ENCODE results near the gene DCAF12L2.
A peak's percentile ranks its signal among the peaks of the same experiment; 100 is the strongest.

DCAF12L2 gene

DNA sequence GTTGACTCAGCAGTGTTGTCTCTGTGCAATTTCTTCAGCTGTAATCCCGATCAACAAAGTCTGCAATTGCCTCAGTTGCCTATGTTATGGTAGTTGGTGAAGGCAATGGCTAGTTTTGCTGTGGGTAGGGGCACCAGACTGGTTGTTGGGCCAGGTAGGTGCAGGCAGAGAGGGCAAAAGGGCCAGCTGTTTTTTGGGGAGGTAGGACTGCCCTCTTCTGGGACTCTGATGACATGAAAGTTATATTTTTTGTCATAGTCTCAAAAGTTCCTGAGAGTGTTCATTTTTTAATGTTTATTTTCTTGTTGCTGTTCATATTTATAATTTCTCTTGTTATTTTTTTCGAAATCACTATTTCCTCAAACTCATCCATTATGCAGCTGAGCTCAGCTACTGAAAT, 25.1 kb downstream of the DCAF12L2 start:
- no peaks in the 10 kb centered on the region for H3K27me3 ChIP-seq (ENCODE audit: insufficient read depth, low read length)
- no peaks in the 10 kb centered on the region for H3K79me1 ChIP-seq (ENCODE audit: low read length)
- H2BK5ac ChIP-seq (ENCODE audit: low read depth, low read length, poor library complexity), result no peak overlapping the region
- no peaks in the 10 kb centered on the region for H3K4me1 ChIP-seq (ENCODE audit: control insufficient read depth in 1 of 2, insufficient read depth in 2 of 2, low read length in 2 of 2)
- H4K91ac ChIP-seq (ENCODE audit: low read depth, low read length), result no peak overlapping the region
- H3K36me3 ChIP-seq (ENCODE audit: control insufficient read depth in 1 of 2, insufficient read depth in 2 of 2, low read length in 2 of 2), result no peaks in the 10 kb centered on the region
- no peaks in the 10 kb centered on the region for H3K9me3 ChIP-seq (ENCODE audit: insufficient read depth, low read depth, low read length)
- H3K4me2 ChIP-seq (ENCODE audit: low read length), result no peak overlapping the region
- H2BK12ac ChIP-seq (ENCODE audit: low read length), result no peak overlapping the region
- H4K12ac ChIP-seq (ENCODE audit: low read depth, low read length), result no peak overlapping the region
- no peak overlapping the region for H3K4me3 ChIP-seq (ENCODE audit: low read depth, low read length)
- no peak overlapping the region for H3K23ac ChIP-seq (ENCODE audit: low read length)
- no peak overlapping the region for H3K18ac ChIP-seq (ENCODE audit: low read length)
- H2AK5ac ChIP-seq (ENCODE audit: low read length), result no peak overlapping the region
- DNase-seq, result no peak
- WGBS (ENCODE audit: extremely low coverage, insufficient coverage, insufficient read length), result no CpG with 5 or more reads among the region's 2 CpGs
- no peak overlapping the region for H2AFZ ChIP-seq (ENCODE audit: insufficient read depth, low read length, poor library complexity)
- H3K9ac ChIP-seq (ENCODE audit: low read length), result no peak overlapping the region
- H2BK120ac ChIP-seq (ENCODE audit: insufficient read depth, low read length, poor library complexity), result no peak overlapping the region
- no peaks in the 10 kb centered on the region for H3K79me2 ChIP-seq (ENCODE audit: control insufficient read depth, insufficient read depth, low read length, poor library complexity)
- H3K27ac ChIP-seq (ENCODE audit: low read depth, low read length), result no peak overlapping the region
- H3K4ac ChIP-seq (ENCODE audit: low read depth, low read length), result no peak overlapping the region
- no peak overlapping the region for H3K14ac ChIP-seq (ENCODE audit: low read length)
- no peak overlapping the region for H4K8ac ChIP-seq (ENCODE audit: low read depth, low read length)

DNA sequence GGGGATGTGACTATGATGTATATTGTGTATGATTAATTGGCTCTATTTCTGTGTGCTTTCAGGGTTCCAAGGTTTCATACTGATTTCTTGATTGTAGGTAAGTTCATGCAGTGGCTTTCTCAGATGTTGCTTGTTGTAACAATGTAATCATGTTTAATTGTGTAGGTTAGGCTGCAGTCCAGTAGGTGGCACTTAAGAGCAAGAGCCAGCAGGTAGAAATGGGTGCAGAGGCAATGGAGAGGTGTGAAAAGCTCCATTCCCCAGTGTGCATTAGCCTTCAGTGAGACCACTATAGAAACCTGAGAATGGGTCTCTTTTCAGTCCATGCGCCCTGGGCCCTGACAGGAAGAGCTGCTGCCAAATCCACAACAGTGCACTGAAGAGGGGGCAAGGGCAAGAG, 28.2 kb downstream of the DCAF12L2 start:
- Histone ChIP-seq H4K8ac (ENCODE audit: low read depth, low read length) (no peak overlapping the region), H3K4me1 (ENCODE audit: control insufficient read depth in 1 of 2, insufficient read depth in 2 of 2, low read length in 2 of 2) (no peaks in the 10 kb centered on the region), H3K9me3 (ENCODE audit: insufficient read depth, low read depth, low read length) (no peaks in the 10 kb centered on the region), H3K27ac (ENCODE audit: low read depth, low read length) (no peak overlapping the region), H3K4me2 (ENCODE audit: low read length) (no peak overlapping the region), H2AK5ac (ENCODE audit: low read length) (no peak overlapping the region), H2BK12ac (ENCODE audit: low read length) (no peak overlapping the region), H4K12ac (ENCODE audit: low read depth, low read length) (no peak overlapping the region), H2BK120ac (ENCODE audit: insufficient read depth, low read length, poor library complexity) (no peak overlapping the region), H2BK5ac (ENCODE audit: low read depth, low read length, poor library complexity) (no peak overlapping the region), H3K36me3 (ENCODE audit: control insufficient read depth in 1 of 2, insufficient read depth in 2 of 2, low read length in 2 of 2) (no peaks in the 10 kb centered on the region), H3K18ac (ENCODE audit: low read length) (no peak overlapping the region), H3K9ac (ENCODE audit: low read length) (no peak overlapping the region), H3K4me3 (ENCODE audit: low read depth, low read length) (no peak overlapping the region), H2AFZ (ENCODE audit: insufficient read depth, low read length, poor library complexity) (no peak overlapping the region), H3K27me3 (ENCODE audit: insufficient read depth, low read length) (no peaks in the 10 kb centered on the region), H3K14ac (ENCODE audit: low read length) (no peak overlapping the region), H3K4ac (ENCODE audit: low read depth, low read length) (no peak overlapping the region), H3K79me2 (ENCODE audit: control insufficient read depth, insufficient read depth, low read length, poor library complexity) (no peaks in the 10 kb centered on the region), H3K79me1 (ENCODE audit: low read length) (no peaks in the 10 kb centered on the region), H4K91ac (ENCODE audit: low read depth, low read length) (no peak overlapping the region), H3K23ac (ENCODE audit: low read length) (no peak overlapping the region)
- peak in 1 of 2 donors; percentile 29 for DNase-seq
- WGBS (ENCODE audit: extremely low coverage, insufficient coverage, insufficient read length), result no CpG with 5 or more reads among the region's 1 CpG

DNA sequence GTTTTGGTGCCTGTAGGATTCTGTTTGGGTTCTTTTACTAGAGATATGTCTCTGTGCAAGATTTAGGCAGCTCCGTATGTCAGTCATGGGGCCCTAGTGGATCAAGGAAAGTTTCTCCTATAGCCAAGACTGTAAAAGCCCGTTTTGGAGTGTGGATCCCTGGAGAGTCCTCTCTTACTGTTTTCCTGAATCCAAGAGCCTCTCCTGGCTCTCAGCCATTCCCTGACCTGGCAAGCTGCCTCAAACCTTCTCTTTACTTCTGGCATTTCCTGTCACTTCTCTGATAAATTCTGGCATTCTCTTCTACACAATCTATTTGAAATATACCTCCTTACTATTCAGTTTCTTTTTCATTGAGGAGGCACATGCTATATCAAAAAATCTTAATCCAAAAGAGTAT, 41.4 kb downstream of the DCAF12L2 start:
- Histone ChIP-seq H4K12ac (ENCODE audit: low read depth, low read length) (no peak overlapping the region), H3K18ac (ENCODE audit: low read length) (no peak overlapping the region), H2BK5ac (ENCODE audit: low read depth, low read length, poor library complexity) (no peak overlapping the region), H3K4ac (ENCODE audit: low read depth, low read length) (no peak overlapping the region), H3K4me1 (ENCODE audit: control insufficient read depth in 1 of 2, insufficient read depth in 2 of 2, low read length in 2 of 2) (no peaks in the 10 kb centered on the region), H3K4me2 (ENCODE audit: low read length) (no peak overlapping the region), H3K27me3 (ENCODE audit: insufficient read depth, low read length) (no peaks in the 10 kb centered on the region), H3K79me2 (ENCODE audit: control insufficient read depth, insufficient read depth, low read length, poor library complexity) (no peaks in the 10 kb centered on the region), H4K91ac (ENCODE audit: low read depth, low read length) (no peak overlapping the region), H3K4me3 (ENCODE audit: low read depth, low read length) (no peak overlapping the region), H3K36me3 (ENCODE audit: control insufficient read depth in 1 of 2, insufficient read depth in 2 of 2, low read length in 2 of 2) (no peaks in the 10 kb centered on the region), H3K9ac (ENCODE audit: low read length) (no peak overlapping the region), H2BK12ac (ENCODE audit: low read length) (no peak overlapping the region), H3K14ac (ENCODE audit: low read length) (no peak overlapping the region), H2AFZ (ENCODE audit: insufficient read depth, low read length, poor library complexity) (no peak overlapping the region), H3K23ac (ENCODE audit: low read length) (no peak overlapping the region), H2AK5ac (ENCODE audit: low read length) (no peak overlapping the region), H3K9me3 (ENCODE audit: insufficient read depth, low read depth, low read length) (no peaks in the 10 kb centered on the region), H3K27ac (ENCODE audit: low read depth, low read length) (no peak overlapping the region), H2BK120ac (ENCODE audit: insufficient read depth, low read length, poor library complexity) (no peak overlapping the region), H3K79me1 (ENCODE audit: low read length) (no peaks in the 10 kb centered on the region), H4K8ac (ENCODE audit: low read depth, low read length) (no peak overlapping the region)
- no CpG with 5 or more reads among the region's 2 CpGs for WGBS (ENCODE audit: extremely low coverage, insufficient coverage, insufficient read length)
- no peak for DNase-seq
